HG02588 (cell line): Measurements from ENCODE around the gene GMCL2.

ENCODE experiments used
- ATAC-seq: cut with Tn5 transposase; IDR thresholded peaks from one replicate; pipeline ENCODE4 v1.9.1; 2021; ENCODE audit warnings: mild to moderate bottlenecking, moderate library complexity; ENCODE audit not compliant: unreplicated experiment

The GMCL2 gene

GRCh38 chr5:178147406-178147805 is 39.8 kb downstream of the GMCL2 start:
- ATAC-seq = no peak

GRCh38 chr5:178145965-178146820 is 41.0 kb downstream of the GMCL2 start:
- no peak for ATAC-seq

GRCh38 chr5:178143901-178144300 is 43.3 kb downstream of the GMCL2 start:
- no peak for ATAC-seq

- no peak for ATAC-seq
Measured at GRCh38 chr5:178143246-178143645, 43.9 kb downstream of the GMCL2 start.

- ATAC-seq = no peak
Measured at GRCh38 chr5:178142642-178143041, 44.5 kb downstream of the GMCL2 start.

GRCh38 chr5:178141550-178141949 is 45.6 kb downstream of the GMCL2 start:
- ATAC-seq = no peak

- no peak for ATAC-seq
Measured at GRCh38 chr5:178137991-178138390, 49.2 kb downstream of the GMCL2 start.

GRCh38 chr5:178136990-178137389 is 50.2 kb downstream of the GMCL2 start:
- no peak for ATAC-seq
